ENCODE measurements around the gene SPHK2. TPM values are rescaled to one million over a fixed set of nuclear protein-coding genes. Genes with fewer than 3 reads are reported as not detected.

The SPHK2 gene
- total RNA-seq, 4 donors from 2014 or later = 28.0 to 34.7 (median 30.1) TPM

GRCh38 chr19:48609571-48610108, 9.7 kb upstream of the SPHK2 start:
- Histone ChIP-seq H3K4me1 (peaks cover 0 to 4% (median 0%) of the 10 kb centered on the region in 4 donors), H3K36me3 (peaks cover 0 to 3% (median 0%) of the 10 kb centered on the region in 3 donors), H3K4me3 (no peak overlapping the region), H3K27me3 (no peaks in the 10 kb centered on the region), H3K27ac (no peak overlapping the region), H3K9me3 (no peaks in the 10 kb centered on the region)
- DNase-seq (ENCODE audit: low spot score in 2 of 2) = no peak
- TF ChIP-seq CTCF (IDR thresholded peaks at IDR 0.05) (no peak), EP300 (IDR thresholded peaks at IDR 0.05) (no peak), POLR2A (IDR thresholded peaks at IDR 0.05) (no peak)
- WGBS, 2 donors = 89 to 93% methylated on average over 20 of the region's 20 CpGs

GRCh38 chr19:48611872-48612271, 7.4 kb upstream of the SPHK2 start:
- H3K36me3 ChIP-seq = peaks cover 0 to 25% (median 13%) of the 10 kb centered on the region in 3 donors
- 76 to 85% methylated on average over 13 to 14 of the region's 14 CpGs for WGBS, 2 donors
- no peaks in the 10 kb centered on the region for H3K9me3 ChIP-seq
- peaks cover 0 to 27% (median 3%) of the 10 kb centered on the region in 4 donors for H3K4me1 ChIP-seq
- DNase-seq (ENCODE audit: low spot score in 2 of 2) = no peak
- H3K27ac ChIP-seq = no peak overlapping the region
- no peaks in the 10 kb centered on the region for H3K27me3 ChIP-seq
- no peak overlapping the region for H3K4me3 ChIP-seq
- no peak for TF ChIP-seq CTCF (IDR thresholded peaks at IDR 0.05)
- TF ChIP-seq POLR2A (IDR thresholded peaks at IDR 0.05) = no peak
- TF ChIP-seq EP300 (IDR thresholded peaks at IDR 0.05) = no peak

GRCh38 chr19:48613024-48613851, 6.1 kb upstream of the SPHK2 start:
- 75 to 87% methylated on average over 19 to 37 of the region's 39 CpGs for WGBS, 2 donors

GRCh38 chr19:48613852-48614435, 5.4 kb upstream of the SPHK2 start:
- TF ChIP-seq EP300 (IDR thresholded peaks at IDR 0.05) = no peak
- no peak for TF ChIP-seq CTCF (IDR thresholded peaks at IDR 0.05)
- no peak for TF ChIP-seq POLR2A (IDR thresholded peaks at IDR 0.05)
- Histone ChIP-seq H3K4me1 (peaks cover 0 to 42% (median 18%) of the 10 kb centered on the region in 4 donors), H3K27ac (peak overlapping the region in 2 of 4 donors; percentile 51 to 73), H3K27me3 (no peaks in the 10 kb centered on the region), H3K4me3 (peak overlapping the region in 1 of 4 donors; percentile 12), H3K36me3 (peaks cover 0 to 33% (median 13%) of the 10 kb centered on the region in 3 donors), H3K9me3 (no peaks in the 10 kb centered on the region)
- no peak for DNase-seq (ENCODE audit: low spot score in 2 of 2)
- 74 to 81% methylated on average over 13 of the region's 13 CpGs for whole genome bisulfite sequencing, 2 donors

More at GRCh38 chr19:48613024-48613851, 6.1 kb upstream of the SPHK2 start:
- H3K27ac ChIP-seq = peak overlapping the region in 1 of 4 donors; percentile 73
- H3K9me3 ChIP-seq = no peaks in the 10 kb centered on the region
- peaks cover 0 to 33% (median 13%) of the 10 kb centered on the region in 3 donors for H3K36me3 ChIP-seq
- TF ChIP-seq POLR2A (IDR thresholded peaks at IDR 0.05) (no peak), CTCF (IDR thresholded peaks at IDR 0.05) (no peak), EP300 (IDR thresholded peaks at IDR 0.05) (no peak)
- no peak for DNase-seq (ENCODE audit: low spot score in 2 of 2)
- H3K4me3 ChIP-seq = no peak overlapping the region
- peaks cover 0 to 40% (median 17%) of the 10 kb centered on the region in 4 donors for H3K4me1 ChIP-seq
- no peaks in the 10 kb centered on the region for H3K27me3 ChIP-seq
